A673 (cell line): ENCODE measurements around the gene SLC6A12. TPM values are rescaled to one million over a fixed set of nuclear protein-coding genes. Genes with fewer than 3 reads are reported as not detected.

Experiments used
- BruUV-seq: library from RNA; stranded (reverse); fragments of 400-500 nt; replicated peaks from 2 replicates; lab custom pipeline; 2021; lab: Mats Ljungman, UMichigan
- CTCF ChIA-PET: fragments of 300-600 bp; sonication (Branson Sonifier 250); formaldehyde crosslinking; loops from one replicate; lab custom pipeline; 2022; ENCODE audit warnings: antibody characterized with exemption; lab: Charles Lee
- POLR2A ChIA-PET: fragments of 300-600 bp; sonication (Branson Sonifier 250); formaldehyde crosslinking; loops from one replicate; lab custom pipeline; 2022; ENCODE audit warnings: antibody characterized with exemption; ENCODE audit not compliant: low non-redundant PET; lab: Charles Lee
- DNase-seq: peaks from one replicate; pipeline ENCODE4 v3.0.0-alpha.2; 2015; ENCODE audit warnings: low spot score
- H3K27ac ChIP-seq: fragments of 200-600 bp; sonication (generic); 2 replicates; pipeline ENCODE4 v1.5.1; 2016; ENCODE audit warnings: mixed run types, low read depth, mild to moderate bottlenecking, mixed read lengths, antibody characterized with exemption, low read length; ENCODE audit not compliant: poor library complexity, severe bottlenecking
- H3K27me3 ChIP-seq: fragments of 200-600 bp; sonication (generic); replicated peaks from 2 replicates; pipeline ENCODE4 v1.6.1; 2017; ENCODE audit warnings: mixed run types, low read depth, mild to moderate bottlenecking, mixed read lengths, antibody characterized with exemption, low read length; ENCODE audit not compliant: insufficient read depth, poor library complexity
- H3K36me3 ChIP-seq: fragments of 200-600 bp; sonication (generic); 2 replicates; pipeline ENCODE4 v1.6.1; 2016; ENCODE audit warnings: mixed run types, mild to moderate bottlenecking, mixed read lengths, antibody characterized with exemption, low read length; ENCODE audit not compliant: insufficient read depth, poor library complexity, severe bottlenecking
- H3K4me1 ChIP-seq: fragments of 200-600 bp; sonication (generic); 2 replicates; pipeline ENCODE4 v1.6.1; 2017; ENCODE audit warnings: mixed run types, mild to moderate bottlenecking, mixed read lengths, antibody characterized with exemption, low read length; ENCODE audit not compliant: insufficient read depth, poor library complexity, severe bottlenecking
- H3K4me3 ChIP-seq: fragments of 200-600 bp; sonication (generic); 2 replicates; pipeline ENCODE4 v1.5.1; 2016; ENCODE audit warnings: low read depth, mixed run types, mild to moderate bottlenecking, mixed read lengths, low read length; ENCODE audit not compliant: poor library complexity, severe bottlenecking
- H3K9me3 ChIP-seq: fragments of 200-600 bp; sonication (generic); 2 replicates; pipeline ENCODE4 v1.6.1; 2016; ENCODE audit warnings: mixed run types, low read depth, mild to moderate bottlenecking, mixed read lengths, antibody characterized with exemption, low read length; ENCODE audit not compliant: poor library complexity, severe bottlenecking
- EZH2 ChIP-seq: fragments of 200-600 bp; sonication (generic); IDR thresholded peaks from 2 replicates; pipeline ENCODE4 v1.6.1; 2017; ENCODE audit warnings: borderline replicate concordance, low read depth, mild to moderate bottlenecking, mixed read lengths, antibody characterized with exemption, low read length; ENCODE audit not compliant: poor library complexity, severe bottlenecking
- intact Hi-C: fragments of 100-400 bp; cut with micrococcal nuclease; formaldehyde crosslinking; loops from one replicate; pipeline ENCODE4 v1.10.0; 2022; ENCODE audit not compliant: unreplicated experiment
- total RNA-seq: library from RNA; stranded (reverse); gene quantifications from 2 replicates; pipeline ENCODE4 v1.2.3, GENCODE V29; 2021
- TF ChIP-seq, protein P1 (sequence below): fragments of 300-800, 200-600 bp; sonication (generic); conservative IDR thresholded peaks from 2 replicates; pipeline ENCODE4 v1.5.1; 2017; ENCODE audit warnings: low read depth, mild to moderate bottlenecking, antibody characterized with exemption, low read length, moderate library complexity, mixed read lengths

SLC6A12 gene
- total RNA-seq, 1 experiment from 2014 or later, result not detected

DNA sequence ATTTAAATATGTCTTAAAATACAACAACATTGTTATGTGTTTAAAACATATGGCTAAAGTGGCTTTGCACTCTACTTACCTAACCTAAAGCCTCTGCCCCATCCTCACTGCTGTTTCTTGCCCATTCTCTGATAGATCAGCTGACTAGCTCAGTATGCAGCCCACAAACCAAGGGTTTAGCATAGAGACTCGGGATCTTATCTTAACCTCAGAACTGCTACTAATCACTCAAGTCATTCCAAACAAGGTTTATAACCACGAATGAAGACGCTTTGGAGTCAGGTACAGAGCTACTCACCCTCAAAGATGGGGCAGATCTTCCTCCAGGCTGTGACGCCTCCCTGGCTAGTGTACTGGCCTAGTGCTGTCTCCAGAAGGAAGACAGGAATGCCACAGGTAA, 29.4 kb upstream of the SLC6A12 start:
- CTCF ChIA-PET, result no interaction called here
- Histone ChIP-seq H3K4me1 (no peaks in the 10 kb centered on the region), H3K27ac (no peak overlapping the region), H3K9me3 (peaks cover 11% of the 10 kb centered on the region), H3K27me3 (no peaks in the 10 kb centered on the region), H3K36me3 (no peaks in the 10 kb centered on the region), H3K4me3 (no peak overlapping the region)
- intact Hi-C loops, result no loop called here
- no peak for TF ChIP-seq EZH2
- TF ChIP-seq, protein P1, sequence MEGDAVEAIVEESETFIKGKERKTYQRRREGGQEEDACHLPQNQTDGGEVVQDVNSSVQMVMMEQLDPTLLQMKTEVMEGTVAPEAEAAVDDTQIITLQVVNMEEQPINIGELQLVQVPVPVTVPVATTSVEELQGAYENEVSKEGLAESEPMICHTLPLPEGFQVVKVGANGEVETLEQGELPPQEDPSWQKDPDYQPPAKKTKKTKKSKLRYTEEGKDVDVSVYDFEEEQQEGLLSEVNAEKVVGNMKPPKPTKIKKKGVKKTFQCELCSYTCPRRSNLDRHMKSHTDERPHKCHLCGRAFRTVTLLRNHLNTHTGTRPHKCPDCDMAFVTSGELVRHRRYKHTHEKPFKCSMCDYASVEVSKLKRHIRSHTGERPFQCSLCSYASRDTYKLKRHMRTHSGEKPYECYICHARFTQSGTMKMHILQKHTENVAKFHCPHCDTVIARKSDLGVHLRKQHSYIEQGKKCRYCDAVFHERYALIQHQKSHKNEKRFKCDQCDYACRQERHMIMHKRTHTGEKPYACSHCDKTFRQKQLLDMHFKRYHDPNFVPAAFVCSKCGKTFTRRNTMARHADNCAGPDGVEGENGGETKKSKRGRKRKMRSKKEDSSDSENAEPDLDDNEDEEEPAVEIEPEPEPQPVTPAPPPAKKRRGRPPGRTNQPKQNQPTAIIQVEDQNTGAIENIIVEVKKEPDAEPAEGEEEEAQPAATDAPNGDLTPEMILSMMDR, result no peak
- no peak for DNase-seq
- POLR2A ChIA-PET, result no interaction called here
- no TSS peak for BruUV-seq

- Histone ChIP-seq H3K27ac (no peak overlapping the region), H3K4me3 (no peak overlapping the region), H3K9me3 (peaks cover 7% of the 10 kb centered on the region), H3K4me1 (no peaks in the 10 kb centered on the region), H3K27me3 (no peaks in the 10 kb centered on the region), H3K36me3 (no peaks in the 10 kb centered on the region)
- ChIA-PET POLR2A (no interaction called here), CTCF (no interaction called here)
- DNase-seq, result no peak
- no TSS peak for BruUV-seq
- intact Hi-C loops, result no loop called here
- TF ChIP-seq, protein P1, result no peak
- no peak for TF ChIP-seq EZH2
Observed at GRCh38 chr12:242496-242895, 28.5 kb upstream of the SLC6A12 start.

DNA sequence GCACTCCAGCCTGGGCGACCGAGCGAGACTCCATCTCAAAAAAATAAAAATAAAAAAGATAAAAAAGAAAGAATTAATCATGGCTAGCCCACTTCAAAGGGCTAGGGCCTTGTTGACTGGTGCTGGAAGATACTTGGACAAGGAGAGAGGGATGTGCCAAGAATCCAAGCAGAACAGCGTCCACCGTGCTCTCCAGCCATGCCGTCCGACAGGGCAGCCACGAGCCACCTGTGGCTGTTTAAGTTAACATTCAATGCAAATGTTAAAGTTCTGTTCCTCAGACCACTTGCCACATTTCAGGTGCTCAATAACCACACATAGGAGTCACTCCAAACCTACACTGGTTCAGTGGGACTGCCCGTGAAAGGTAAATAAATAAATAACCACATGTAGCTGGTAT, 27.3 kb upstream of the SLC6A12 start:
- BruUV-seq, result no TSS peak
- Histone ChIP-seq H3K4me1 (no peaks in the 10 kb centered on the region), H3K9me3 (no peaks in the 10 kb centered on the region), H3K4me3 (no peak overlapping the region), H3K36me3 (no peaks in the 10 kb centered on the region), H3K27ac (no peak overlapping the region), H3K27me3 (no peaks in the 10 kb centered on the region)
- CTCF ChIA-PET, result no interaction called here
- POLR2A ChIA-PET, result no interaction called here
- TF ChIP-seq, protein P1, result no peak
- intact Hi-C loops, result no loop called here
- DNase-seq, result no peak
